Bronchial epithelial cell (primary cell): ENCODE results near the gene GPRASP2. TPM values are rescaled to one million over a fixed set of nuclear protein-coding genes. Genes with fewer than 3 reads are reported as not detected.

Source experiments
- DNase-seq: peaks from one replicate; pipeline ENCODE4 v3.0.0-alpha.2; 2010; ENCODE audit warnings: low read depth
- FAIRE-seq: peaks from 2 replicates; lab custom pipeline; 2011; peaks lifted over from hg19 to GRCh38; lab: Jason Lieb, UNC
- H3K27me3 ChIP-seq: 2 replicates; pipeline ENCODE4 v1.5.1; 2011; ENCODE audit warnings: low read length; ENCODE audit not compliant: control insufficient read depth, insufficient read depth
- H3K36me3 ChIP-seq: 2 replicates; pipeline ENCODE4 v1.5.1; 2011; ENCODE audit warnings: low read length; ENCODE audit not compliant: control insufficient read depth, insufficient read depth
- H3K4me3 ChIP-seq: 2 replicates; pipeline ENCODE4 v1.5.1; 2011; ENCODE audit warnings: mild to moderate bottlenecking, low read depth, low read length, control low read depth
- total RNA-seq: library from RNA; depleted of rRNA; stranded (reverse); fragments of >200 nt; gene quantifications from 2 replicates; pipeline ENCODE4 v1.2.1, GENCODE V29; 2014
- TF ChIP-seq, protein P1 (sequence below): IDR thresholded peaks from 2 replicates; pipeline ENCODE4 v1.5.1; 2011; ENCODE audit warnings: mild to moderate bottlenecking, moderate library complexity, low read length, control low read depth, inconsistent platforms; ENCODE audit not compliant: insufficient read depth, severe bottlenecking

Gene GPRASP2
- total RNA-seq, 1 donor from 2014 or later, result 4.2 TPM

DNA sequence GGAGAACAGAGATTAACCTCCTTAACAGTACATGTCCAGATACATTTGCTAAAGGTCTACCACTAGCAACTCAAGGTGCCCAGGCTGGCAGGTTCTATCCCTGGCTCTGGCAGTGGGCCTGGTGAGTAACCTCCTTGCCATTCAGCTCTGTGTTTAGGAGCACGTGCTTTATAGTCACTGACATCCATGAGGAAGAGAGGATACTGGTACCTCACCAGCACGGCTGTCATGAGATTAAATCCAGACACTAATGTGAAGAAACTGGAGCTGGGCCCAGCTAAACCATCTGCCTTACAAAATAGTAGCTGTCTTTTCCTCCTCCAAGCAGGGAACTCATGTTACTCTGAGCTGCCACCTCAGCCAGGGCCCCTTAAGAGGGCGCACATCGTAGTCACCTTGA, 53.6 kb downstream of the GPRASP2 start:
- H3K4me3 ChIP-seq, result no peak overlapping the region
- no peaks in the 10 kb centered on the region for H3K36me3 ChIP-seq
- DNase-seq (peak; percentile 46), FAIRE-seq (no peak)
- H3K27me3 ChIP-seq, result no peaks in the 10 kb centered on the region
- TF ChIP-seq, protein P1, sequence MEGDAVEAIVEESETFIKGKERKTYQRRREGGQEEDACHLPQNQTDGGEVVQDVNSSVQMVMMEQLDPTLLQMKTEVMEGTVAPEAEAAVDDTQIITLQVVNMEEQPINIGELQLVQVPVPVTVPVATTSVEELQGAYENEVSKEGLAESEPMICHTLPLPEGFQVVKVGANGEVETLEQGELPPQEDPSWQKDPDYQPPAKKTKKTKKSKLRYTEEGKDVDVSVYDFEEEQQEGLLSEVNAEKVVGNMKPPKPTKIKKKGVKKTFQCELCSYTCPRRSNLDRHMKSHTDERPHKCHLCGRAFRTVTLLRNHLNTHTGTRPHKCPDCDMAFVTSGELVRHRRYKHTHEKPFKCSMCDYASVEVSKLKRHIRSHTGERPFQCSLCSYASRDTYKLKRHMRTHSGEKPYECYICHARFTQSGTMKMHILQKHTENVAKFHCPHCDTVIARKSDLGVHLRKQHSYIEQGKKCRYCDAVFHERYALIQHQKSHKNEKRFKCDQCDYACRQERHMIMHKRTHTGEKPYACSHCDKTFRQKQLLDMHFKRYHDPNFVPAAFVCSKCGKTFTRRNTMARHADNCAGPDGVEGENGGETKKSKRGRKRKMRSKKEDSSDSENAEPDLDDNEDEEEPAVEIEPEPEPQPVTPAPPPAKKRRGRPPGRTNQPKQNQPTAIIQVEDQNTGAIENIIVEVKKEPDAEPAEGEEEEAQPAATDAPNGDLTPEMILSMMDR, result no peak

DNA sequence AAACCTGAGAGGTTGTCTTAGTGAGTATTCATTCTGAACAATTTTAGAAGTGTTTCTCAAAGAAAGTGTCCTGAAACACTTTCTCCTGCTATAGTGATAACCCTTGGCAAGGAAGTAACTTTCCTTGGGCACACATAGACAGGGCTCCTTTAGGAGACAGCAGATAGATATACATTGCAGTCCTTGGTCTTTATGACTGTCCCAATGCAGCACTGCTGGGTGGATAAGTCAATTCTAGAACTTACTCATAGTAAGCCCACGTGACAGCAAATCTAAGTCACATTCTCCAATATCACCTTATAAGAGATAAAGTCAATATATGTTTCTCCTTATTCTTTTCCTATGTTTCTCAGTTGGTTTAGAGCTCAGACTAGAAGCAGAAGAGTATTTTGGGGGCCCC, 55.0 kb downstream of the GPRASP2 start:
- no peak overlapping the region for H3K4me3 ChIP-seq
- TF ChIP-seq, protein P1, result no peak
- H3K27me3 ChIP-seq, result no peaks in the 10 kb centered on the region
- no peak for DNase-seq
- H3K36me3 ChIP-seq, result no peaks in the 10 kb centered on the region
- no peak for FAIRE-seq

Other genes with a start within 250 kb of the GPRASP2 start
- not detected in 2 replicates for gene TCP11X2, start 240.6 kb upstream of the GPRASP2 start, total RNA-seq
- gene TMSB15A, start 195.7 kb upstream of the GPRASP2 start, total RNA-seq, result not detected in 2 replicates
- gene ARMCX5, start 112.9 kb upstream of the GPRASP2 start, total RNA-seq, result 17.4 and 20.2 TPM in 2 replicates
- gene GPRASP1, start 61.0 kb upstream of the GPRASP2 start, total RNA-seq, result 0.53 and 1.2 TPM in 2 replicates
- 1.8 and 2.6 TPM in 2 replicates for gene GPRASP3, start 8.3 kb downstream of the GPRASP2 start, total RNA-seq
- gene RAB40AL, start 224.8 kb downstream of the GPRASP2 start, total RNA-seq, result 0.26 and 0.38 TPM in 2 replicates